Measurements from ENCODE around the gene OR1C1.
"Not testable (repeated sequence)": the region's sequence is repeated elsewhere in the genome, so short reads cannot be mapped to it uniquely, and the experiment has no call there.

OR1C1 gene, protein sequence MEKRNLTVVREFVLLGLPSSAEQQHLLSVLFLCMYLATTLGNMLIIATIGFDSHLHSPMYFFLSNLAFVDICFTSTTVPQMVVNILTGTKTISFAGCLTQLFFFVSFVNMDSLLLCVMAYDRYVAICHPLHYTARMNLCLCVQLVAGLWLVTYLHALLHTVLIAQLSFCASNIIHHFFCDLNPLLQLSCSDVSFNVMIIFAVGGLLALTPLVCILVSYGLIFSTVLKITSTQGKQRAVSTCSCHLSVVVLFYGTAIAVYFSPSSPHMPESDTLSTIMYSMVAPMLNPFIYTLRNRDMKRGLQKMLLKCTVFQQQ

DNA sequence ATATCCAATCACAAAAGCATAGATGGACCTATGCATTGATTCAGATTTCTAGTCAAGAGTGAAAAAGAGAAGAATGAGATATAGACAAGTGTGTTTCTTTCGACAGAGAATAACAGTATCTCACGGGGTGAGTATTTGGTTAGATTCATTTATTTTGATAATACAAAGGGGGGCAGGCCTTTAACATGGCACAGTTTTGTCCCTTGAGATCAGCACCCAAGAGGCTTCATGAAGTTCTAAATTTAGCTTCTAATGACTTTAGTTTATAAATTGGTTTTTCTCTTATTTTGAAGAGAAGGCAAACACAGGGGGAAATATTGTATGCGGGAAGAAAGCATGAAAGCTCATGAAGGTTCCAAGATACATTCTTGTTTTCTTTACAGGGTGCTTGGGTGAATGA lies at the start of gene OR1C1:
Gene OR1C1, minus strand, starts transcription at position 101 of the 400 bp plus-strand sequence. CDS start 2,150 bp downstream, outside the sequence.
- DNase-seq (ENCODE audit: low read depth), result no peak

GRCh38 chr1:247797518-247797917 lies 37.2 kb upstream of the OR1C1 start:
- DNase-seq (ENCODE audit: low read depth), result no peak

DNA sequence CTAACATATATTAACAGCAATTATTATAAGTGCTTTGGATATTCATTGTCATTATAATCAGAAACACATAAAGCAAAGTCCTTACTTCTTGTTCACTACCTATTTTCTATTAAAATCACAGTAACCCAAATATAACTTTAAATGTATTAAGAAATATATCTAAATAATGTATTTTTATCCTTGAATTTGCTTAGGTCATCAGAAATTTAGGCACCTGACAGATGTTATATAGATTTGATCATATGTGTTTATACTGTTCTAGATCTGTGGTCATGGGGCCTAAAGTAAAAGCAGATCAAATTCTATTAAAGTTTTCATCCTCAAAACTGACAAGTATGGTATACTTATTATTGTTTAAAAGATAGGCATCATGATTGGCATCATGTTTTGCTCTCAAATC lies 9.2 kb upstream of the OR1C1 start:
- DNase-seq (ENCODE audit: low read depth), result no peak

DNA sequence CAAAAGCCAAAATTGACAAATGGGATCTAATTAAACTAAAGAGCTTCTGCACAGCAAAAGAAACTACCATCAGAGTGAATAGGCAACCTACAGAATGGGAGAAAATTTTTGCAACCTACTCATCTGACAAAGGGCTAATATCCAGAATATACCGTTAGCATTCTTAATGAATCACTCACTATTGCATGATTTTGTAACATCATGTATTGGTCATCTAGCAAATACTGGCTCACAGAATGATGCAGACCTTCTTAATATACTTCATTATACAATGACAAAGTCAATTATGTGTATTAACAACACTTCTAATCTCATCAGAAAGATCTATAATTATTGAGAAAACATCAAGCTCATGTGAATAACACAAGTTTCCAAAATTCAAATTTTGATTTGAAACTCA lies 6.0 kb downstream of the OR1C1 start:
- not testable (repeated sequence) for DNase-seq (ENCODE audit: low read depth)

GRCh38 chr1:247749870-247750269 lies 10.5 kb downstream of the OR1C1 start:
- no peak for DNase-seq (ENCODE audit: low read depth)

DNA sequence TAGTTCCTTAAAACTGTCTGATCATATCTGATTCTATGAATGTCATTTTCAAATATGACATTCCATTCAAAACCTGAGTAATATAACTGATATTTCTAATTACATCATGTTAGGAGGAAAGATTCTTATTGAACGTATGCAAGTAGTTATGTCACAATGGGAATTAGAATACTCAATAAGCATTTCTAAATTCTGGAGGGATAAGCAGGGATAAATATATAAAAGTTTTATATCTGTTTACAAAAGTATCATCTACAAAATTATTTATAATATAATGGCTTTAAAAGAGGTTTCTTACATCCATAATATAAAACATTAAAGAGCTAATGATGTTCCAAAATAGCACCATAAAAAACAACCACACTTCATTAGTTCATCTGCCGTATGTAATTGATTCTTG lies 12.3 kb downstream of the OR1C1 start, which contains the start of gene OR14A2:
Gene OR14A2, minus strand, starts transcription at position 101 of the 400 bp plus-strand sequence.
- DNase-seq (ENCODE audit: low read depth), result no peak

- DNase-seq (ENCODE audit: low read depth), result no peak
Observed at GRCh38 chr1:247747616-247748015, 12.7 kb downstream of the OR1C1 start.

DNA sequence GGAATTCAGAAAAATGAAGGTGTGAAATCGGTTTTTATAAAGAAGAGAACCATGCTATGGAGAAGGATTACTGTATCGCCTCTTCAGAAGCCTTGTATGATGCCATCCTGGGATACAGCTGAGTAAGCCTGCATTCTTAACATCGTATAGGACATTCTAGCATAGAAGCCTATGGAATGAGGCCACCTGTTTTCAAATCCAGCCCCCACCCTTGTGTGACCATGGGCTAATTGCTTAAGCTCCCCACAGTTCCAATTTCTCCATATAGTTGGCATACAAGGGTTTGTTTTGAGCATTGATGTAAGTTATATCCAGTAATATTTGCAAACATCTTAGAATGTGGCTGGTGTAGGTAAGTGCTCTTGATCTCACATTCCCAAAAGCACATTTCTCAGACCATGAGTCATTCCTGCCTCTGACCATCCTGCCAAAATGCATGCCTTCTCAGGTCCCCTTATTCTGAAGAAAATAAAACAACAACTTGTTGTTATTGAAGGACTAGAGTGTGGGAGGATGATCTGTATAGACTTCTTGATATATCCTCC lies 13.9 kb downstream of the OR1C1 start:
- no peak for DNase-seq (ENCODE audit: low read depth)

GRCh38 chr1:247742215-247742760 lies 18.1 kb downstream of the OR1C1 start:
- not testable (repeated sequence) for DNase-seq (ENCODE audit: low read depth)

GRCh38 chr1:247741756-247742155 lies 18.6 kb downstream of the OR1C1 start:
- DNase-seq (ENCODE audit: low read depth), result no peak

GRCh38 chr1:247740721-247741120 lies 19.6 kb downstream of the OR1C1 start:
- no peak for DNase-seq (ENCODE audit: low read depth)

GRCh38 chr1:247738315-247738714 lies 22.0 kb downstream of the OR1C1 start, which contains the start of gene OR14K1:
TSS of gene OR14K1 (plus strand) at chr1:247738615. CDS start at chr1:247738615, 0 bp downstream.
- DNase-seq (ENCODE audit: low read depth), result no peak

GRCh38 chr1:247721222-247721621 lies 39.1 kb downstream of the OR1C1 start:
- no peak for DNase-seq (ENCODE audit: low read depth)

DNA sequence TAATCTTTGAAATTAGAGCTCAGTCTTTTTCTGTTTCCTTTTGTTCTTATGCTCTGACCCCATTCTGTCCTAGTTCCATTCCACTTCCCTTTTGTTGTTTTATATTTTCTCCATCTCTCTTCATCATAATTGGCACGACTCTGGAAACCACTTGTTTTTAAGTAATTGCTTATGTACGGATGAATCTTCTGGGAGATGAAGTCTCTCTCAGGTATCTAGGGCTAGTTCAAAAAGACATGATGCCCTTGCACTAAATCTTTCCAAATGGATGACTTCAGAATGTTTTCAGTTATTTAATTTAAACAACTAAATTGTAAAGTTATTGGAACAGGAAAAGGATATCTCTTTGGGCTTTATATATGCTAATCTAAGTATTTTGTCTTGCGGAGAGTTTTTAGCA lies 43.8 kb downstream of the OR1C1 start, which contains the start of gene OR6F1:
Gene OR6F1, minus strand, starts transcription at position 101 of the 400 bp plus-strand sequence. CDS start 3,891 bp downstream, outside the sequence.
- no peak for DNase-seq (ENCODE audit: low read depth)

GRCh38 chr1:247713753-247714152 lies 46.6 kb downstream of the OR1C1 start:
- no peak for DNase-seq (ENCODE audit: low read depth)

- not testable (repeated sequence) for DNase-seq (ENCODE audit: low read depth)
Observed at GRCh38 chr1:247710681-247711080, 49.7 kb downstream of the OR1C1 start.

Data from fibroblast of the conjunctiva (primary cell).